Measurements from ENCODE around the gene RGS10. TPM values are rescaled to one million over a fixed set of nuclear protein-coding genes. Genes with fewer than 3 reads are reported as not detected.

Gene RGS10
- polyA plus RNA-seq, 3 donors = 33.0 to 36.3 (median 35.0) TPM

DNA sequence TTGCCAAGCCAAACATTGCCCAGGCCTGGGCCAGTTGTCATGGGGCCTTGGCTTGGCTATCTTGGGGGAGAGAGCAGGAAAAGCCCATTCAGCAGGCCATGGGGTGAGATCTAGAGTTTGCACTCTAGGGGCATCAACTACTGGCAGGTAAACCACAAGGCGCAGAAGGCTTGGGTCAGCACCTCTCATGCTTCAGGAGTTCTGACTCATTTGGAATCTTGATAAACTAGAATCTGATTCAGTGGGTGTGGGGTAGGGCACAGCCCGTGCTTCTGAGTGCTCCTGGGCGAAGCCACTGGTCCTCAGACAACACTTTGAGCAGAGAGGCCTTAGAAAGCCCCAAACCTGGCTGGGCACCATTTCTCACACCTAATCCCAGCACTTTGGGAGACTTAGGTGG, 81.1 kb downstream of the RGS10 start:
- DNase-seq (ENCODE audit: extremely low read depth in 1 of 11, low read depth in 9 of 11, low spot score in 4 of 11) = no peak

DNA sequence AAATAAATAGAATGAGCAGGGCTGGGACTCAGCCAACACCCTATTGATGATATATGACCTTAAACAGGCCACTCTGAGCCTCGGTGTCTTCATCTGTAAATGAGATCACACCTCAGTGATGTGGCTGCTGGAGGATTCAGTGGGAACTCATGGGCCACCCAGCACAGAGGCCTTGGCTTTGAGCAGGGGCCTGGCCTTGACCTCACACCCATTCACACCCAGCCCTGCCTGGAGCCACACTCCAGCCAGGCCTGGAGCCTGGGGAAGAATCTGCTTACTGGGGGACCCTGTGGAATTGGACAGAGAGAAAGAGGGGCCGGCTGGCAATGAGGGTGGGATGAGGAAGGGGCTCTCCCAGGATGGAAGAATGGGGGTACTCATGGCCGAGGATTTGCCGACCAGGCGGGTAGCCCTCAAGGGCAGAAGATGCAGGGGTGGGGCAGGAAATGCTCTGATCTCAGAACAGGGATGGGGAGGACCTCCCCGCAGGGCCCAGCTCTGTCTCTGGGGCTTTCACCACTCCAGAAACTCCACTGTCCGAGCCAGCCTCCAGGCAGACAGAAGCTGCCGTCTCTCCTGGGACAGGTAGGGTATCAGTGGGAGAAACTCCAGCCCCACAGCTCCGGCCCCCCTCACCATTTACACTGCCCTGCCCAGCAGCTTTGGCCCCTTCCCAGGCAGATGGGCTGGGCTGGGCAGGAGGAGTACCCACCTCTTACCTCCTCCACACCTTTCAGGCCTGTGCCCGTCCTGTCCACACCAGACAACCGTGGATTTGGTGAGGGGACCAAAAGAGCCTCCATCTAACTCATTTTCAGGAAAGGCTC, 81.9 kb downstream of the RGS10 start:
- DNase-seq (ENCODE audit: extremely low read depth in 1 of 11, low read depth in 9 of 11, low spot score in 4 of 11) = no peak

DNA sequence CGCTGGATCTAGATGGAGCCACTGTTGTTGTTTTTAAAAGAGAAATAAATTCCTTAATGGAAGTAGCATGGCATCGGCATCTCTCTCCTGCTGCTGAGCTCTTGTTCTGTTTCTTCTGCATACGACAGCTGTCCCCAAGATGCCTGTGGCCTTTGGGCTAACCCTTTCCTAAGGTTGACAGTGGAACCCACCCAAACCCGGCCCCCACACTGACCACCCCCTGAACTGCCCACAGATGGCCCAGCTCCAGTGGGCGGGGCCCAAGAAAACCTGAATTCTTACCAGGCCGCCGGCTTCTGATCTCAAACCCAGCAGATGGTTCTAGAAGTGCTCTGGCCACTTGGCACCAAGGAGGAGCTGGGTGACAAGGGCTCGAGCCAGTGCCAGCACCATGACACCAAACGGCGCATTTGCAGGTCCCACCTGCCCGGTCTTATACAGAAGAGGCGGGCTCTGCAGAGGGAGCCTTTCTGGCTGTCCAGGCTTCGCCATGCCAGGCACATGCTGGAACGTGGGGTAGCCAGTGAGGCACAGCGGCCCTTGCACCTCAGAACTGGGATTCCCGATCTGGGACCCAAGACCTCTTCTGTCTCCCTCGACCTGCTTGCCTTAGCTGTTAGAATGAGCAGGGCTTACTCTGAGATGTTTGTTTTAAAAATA, 82.7 kb downstream of the RGS10 start:
- no peak for DNase-seq (ENCODE audit: extremely low read depth in 1 of 11, low read depth in 9 of 11, low spot score in 4 of 11)

DNA sequence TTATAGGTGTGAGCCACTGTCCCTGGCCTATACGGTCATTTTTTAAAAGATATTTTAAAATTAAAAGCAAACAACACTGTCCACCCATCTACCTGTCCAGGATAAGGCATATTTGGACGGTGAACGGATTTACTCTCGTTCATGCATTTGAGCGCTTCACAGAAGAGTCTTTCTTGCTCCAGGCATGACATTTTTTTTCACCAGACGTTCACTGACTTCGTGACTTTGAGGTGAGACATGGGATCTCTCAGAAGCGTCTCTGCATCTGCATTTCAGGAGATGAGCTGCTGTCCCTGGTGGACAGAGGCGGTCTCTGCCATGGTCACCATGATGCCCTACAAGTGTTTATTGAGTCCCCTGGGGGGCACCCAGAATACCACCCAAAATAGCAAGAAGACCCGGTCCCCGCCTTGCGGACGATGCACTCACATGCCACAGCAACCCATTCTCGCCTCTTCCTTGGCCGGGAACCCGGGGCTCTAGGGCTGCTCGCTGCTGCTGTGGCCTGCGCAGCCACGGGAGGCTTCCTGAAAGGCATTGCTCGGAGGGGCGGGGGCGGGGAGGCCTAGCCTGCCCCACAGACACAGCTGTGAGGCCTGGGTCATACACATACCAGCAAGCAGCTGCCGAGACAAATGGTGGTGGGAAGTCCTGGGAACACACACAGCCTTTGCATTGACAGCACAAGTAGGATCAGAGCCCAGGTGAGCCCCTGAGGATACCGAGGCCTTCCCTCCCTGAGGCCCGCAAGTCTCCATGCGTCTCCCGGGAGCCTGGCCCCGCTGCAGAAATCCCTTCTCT, 84.4 kb downstream of the RGS10 start:
- no peak for DNase-seq (ENCODE audit: extremely low read depth in 1 of 11, low read depth in 9 of 11, low spot score in 4 of 11)

DNA sequence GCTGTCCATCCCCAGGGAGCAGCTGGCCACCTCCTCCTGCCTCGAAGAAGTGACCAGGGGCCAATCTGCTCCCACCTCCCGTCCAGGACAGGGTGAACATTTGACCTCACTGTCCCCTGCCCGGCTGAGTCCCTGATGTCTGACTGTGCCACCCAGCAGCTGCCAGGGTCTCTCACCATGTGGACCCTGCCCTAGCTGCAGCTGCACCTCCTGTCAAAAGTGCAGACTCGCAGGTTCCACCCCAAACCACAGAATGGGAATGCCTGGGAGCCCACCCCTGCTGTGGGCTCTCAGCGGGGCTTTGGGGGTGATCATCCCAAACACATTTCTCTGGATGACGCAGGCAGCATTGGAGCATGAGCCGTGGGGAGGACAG, 86.1 kb downstream of the RGS10 start:
- DNase-seq (ENCODE audit: extremely low read depth in 1 of 11, low read depth in 9 of 11, low spot score in 4 of 11) = no peak

DNA sequence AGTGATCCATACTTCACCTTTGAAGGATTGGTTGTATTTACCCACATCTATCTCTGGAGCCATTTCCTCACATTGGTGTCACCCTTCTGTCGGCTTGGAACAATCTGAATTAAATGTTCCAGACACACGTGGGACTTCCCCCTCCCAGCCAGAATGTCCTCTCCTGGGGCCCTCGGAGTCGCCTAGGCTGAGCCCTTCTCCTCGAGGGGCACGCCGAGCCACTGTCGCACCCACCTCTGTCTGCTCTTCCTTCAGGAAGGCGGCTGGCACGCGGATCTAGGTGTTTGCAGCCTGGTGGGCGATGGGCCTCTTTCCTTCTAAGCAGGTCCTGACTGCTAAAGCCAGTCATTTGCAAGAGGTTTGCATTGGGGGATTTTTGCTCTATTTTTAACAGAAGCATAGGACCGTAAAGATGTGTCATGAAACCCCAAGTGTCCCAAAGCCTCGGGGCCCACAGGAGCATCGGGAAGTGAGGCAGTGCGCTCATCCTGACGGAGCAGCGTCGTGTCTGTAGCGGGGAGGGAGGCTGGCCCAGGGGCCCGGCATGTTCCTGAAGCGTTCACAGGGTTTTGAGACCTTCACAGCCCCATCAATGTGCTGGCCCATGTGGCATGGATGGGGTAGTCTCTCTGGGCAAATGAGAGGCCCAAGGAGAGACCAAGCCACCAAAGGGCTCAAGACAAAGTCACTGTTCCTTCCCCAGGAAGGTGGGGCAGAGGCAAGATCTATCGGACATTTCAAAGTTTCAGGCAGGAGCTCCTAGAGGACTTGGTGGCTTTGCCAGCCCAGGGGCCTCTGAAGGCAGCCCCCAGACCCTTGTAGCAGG, 86.7 kb downstream of the RGS10 start:
- no peak for DNase-seq (ENCODE audit: extremely low read depth in 1 of 11, low read depth in 9 of 11, low spot score in 4 of 11)

DNA sequence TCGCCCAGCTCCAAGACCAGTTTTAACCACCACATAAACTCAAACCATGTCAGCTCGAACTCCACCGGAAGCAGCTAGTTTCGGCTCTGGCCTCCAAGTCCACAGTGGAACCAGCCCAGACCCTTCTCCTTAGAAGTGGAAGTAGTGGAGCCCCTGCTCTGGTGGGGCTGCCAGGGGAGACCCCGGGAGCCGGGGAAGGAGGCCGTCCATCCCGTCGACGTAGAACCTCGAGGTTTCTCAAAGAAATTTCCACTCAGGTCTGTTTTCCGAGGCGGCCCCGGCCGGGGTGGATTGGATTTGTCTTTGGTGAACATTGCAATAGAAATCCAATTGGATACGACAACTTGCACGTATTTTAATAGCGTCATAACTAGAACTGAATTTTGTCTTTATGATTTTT, 87.5 kb downstream of the RGS10 start:
- no peak for DNase-seq (ENCODE audit: extremely low read depth in 1 of 11, low read depth in 9 of 11, low spot score in 4 of 11)

DNA sequence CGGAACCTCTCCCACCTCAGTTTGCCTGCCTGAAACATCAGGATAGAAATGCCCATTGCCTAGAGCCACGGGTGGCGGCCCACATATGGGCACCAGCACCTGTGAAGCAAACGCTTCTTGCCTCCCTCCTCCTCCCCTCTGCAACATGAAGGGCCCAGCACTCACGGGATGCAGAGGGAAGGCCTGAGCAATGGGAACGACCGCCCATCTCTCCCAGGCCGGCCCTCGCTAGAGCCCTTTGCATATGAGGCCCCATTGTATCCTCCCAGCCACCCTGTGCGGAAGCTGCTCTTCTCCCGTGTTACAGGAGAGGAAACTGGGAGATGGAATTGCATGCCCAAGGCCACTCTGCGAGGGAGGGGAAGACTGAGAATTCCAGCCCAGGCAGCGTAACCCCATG, 88.2 kb downstream of the RGS10 start:
- no peak for DNase-seq (ENCODE audit: extremely low read depth in 1 of 11, low read depth in 9 of 11, low spot score in 4 of 11)

DNA sequence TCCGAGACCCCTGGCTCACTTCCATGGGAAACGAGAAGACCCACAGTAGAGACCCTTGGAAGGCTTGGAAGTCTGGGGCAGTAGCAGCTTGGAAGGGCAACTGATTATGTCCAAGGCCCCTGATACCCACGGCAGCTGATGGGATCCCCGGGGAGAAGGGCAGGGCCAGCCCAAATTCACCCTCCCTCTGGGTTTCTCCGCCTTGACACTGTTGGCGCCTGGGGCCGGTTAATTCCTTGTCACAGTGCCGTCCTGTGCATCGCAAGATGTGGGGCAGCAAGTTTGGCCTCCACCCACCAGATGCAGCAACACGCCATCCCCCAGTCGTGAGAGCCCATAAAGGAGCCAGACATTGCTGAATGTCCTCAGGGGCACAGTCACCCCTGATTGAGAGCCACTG, 89.2 kb downstream of the RGS10 start:
- no peak for DNase-seq (ENCODE audit: extremely low read depth in 1 of 11, low read depth in 9 of 11, low spot score in 4 of 11)

DNA sequence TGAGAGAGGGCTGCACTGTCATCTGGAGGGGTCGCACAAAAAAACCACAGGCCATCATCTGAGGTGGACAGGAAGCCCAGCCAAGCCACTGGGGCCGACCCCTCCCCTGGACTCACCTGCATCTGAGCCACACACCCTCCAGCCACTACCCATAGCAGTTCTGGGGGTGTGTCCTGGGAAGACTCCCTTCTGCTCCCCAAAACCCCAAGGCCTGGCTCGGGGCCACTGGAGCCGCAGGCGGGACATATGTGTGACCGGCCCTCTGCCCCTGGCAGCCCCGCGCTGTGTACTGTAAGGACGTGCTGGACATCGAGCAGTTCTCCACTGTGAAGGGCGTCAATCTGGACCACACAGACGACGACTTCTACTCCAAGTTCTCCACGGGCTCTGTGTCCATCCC, 90.1 kb downstream of the RGS10 start:
- no peak for DNase-seq (ENCODE audit: extremely low read depth in 1 of 11, low read depth in 9 of 11, low spot score in 4 of 11)

DNA sequence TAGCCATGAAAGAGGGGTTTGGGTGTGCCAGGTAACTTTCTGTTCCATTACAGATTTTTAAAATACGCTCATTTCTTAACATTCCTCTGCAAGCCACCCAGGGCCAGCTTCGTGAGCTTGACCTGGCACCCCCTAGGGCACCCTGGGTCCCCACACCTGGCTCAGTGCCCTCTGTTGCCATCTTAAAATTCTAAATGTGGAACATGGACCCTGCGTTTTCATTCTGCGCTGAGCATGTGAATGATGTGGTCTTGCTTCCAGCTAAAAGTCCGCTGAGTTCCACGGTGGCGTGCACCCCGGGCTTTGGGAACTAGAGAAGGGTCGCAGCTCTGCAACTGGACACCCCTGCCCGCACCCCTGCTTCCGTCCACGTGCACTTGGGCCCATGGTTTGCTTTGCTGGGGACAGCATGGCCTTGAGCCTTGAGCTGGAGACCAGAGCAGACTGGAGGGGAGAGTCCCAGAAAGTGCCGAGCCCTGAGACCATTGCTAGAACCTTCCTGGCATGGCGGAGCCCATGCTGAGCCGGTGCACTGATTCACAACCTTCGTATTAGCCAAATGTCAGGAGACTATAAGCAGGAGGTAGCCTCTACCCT, 91.1 kb downstream of the RGS10 start:
- no peak for DNase-seq (ENCODE audit: extremely low read depth in 1 of 11, low read depth in 9 of 11, low spot score in 4 of 11)

DNA sequence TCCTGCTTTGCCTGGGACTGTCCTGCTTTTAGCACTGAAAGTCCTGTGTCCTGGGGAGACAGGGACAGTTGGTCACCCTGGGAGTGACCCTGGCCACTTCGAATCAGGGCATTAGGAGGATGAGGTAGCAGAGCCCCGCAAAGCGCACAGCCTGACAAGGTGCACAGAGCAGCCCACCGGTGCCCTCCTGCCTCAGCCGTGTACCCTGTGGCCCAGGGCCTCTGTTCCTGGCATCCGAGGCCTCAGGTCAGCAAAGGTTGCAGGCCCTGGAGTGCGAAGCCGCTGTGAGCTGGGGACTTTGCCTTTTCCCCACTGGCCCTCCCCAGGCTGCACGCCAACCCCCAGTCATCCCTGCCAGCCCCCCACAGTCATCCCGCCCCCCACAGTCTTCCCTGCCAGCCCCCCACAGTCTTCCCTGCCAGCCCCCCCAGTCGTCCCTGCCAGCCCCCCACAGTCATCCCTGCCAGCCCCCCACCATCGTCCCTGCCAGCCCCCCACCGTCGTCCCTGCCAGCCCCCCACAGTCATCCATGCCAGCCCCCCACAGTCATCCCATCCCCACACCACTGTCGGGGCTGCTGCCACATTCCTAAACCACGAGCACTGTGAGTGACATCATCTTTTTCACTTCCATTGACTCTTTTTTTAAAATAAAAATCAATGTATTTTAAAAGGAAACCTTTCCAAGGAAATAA, 91.8 kb downstream of the RGS10 start:
- no peak for DNase-seq (ENCODE audit: extremely low read depth in 1 of 11, low read depth in 9 of 11, low spot score in 4 of 11)

Other genes with a start within 250 kb of the RGS10 start
- 100 to 1,000 TPM; 145 to 201 (median 178) TPM for gene TIAL1, start 54.2 kb upstream of the RGS10 start, polyA plus RNA-seq (ENCODE audit: insufficient read length in 3 of 3)
- 10 to 100 TPM; 27.7 to 32.1 (median 28.9) TPM for gene BAG3, start 108.7 kb upstream of the RGS10 start, polyA plus RNA-seq (ENCODE audit: insufficient read length in 3 of 3)
- 10 to 100 TPM; 50.9 to 62.7 (median 58.9) TPM for gene INPP5F, start 183.3 kb upstream of the RGS10 start, polyA plus RNA-seq (ENCODE audit: insufficient read length in 3 of 3)